Fibroblast of lung (primary cell): Measurements from ENCODE around the gene CECR2.

Source experiments
- CTCF ChIP-seq, 2 donors: IDR thresholded peaks in 1 of 2; conservative IDR thresholded peaks in 1 of 2; 1 replicate in 1 of 2; 2 replicates in 1 of 2; pipeline ENCODE4 v1.5.1; 2011 to 2012; ENCODE audit warnings: low read length in 2 of 2, control low read depth in 1 of 2, inconsistent platforms in 1 of 2, low read depth in 1 of 2, mild to moderate bottlenecking in 1 of 2
- EZH2 ChIP-seq: IDR thresholded peaks from 2 replicates; pipeline ENCODE4 v1.5.1; 2012; ENCODE audit warnings: low read length, control low read depth, mild to moderate bottlenecking; ENCODE audit errors: missing control alignments

DNA sequence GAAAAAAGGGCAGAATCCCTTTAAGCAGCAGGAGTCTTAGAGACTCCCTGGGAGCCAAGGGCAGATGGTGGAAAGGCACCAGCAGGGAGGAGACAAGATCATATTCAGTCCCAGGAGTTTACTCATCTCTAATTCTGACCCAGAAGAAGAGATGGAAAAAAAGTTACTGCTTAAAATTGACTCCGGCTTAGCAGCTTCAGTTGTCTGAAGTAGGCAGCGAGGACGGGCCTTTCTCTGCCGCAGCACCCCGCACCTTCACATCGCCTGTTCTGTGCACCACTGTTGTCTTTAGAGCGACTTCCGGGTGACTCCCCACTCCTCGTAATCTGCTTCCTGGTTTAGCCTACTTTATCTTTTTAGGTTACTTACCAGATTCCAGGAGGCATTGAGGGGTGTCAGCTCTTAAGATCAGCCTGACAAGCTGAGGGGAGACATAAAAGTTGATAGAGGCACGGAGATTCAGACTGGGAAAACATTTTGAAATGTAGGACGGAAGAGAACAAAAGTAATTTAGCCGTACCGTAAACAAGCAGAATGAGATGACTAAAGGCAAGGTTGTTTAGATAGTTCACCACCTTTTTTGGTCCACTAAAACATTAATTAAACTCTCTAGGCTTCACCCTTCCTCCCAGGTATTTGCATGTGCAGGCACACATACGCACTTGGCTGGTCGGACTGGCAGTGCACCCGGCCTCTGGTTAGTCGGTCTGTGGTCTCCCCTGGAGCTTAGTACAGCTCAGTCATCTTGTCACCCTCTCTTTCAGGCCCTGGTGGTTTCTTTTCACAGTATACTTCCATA is 74.3 kb downstream of the CECR2 start:
- no peak for TF ChIP-seq CTCF (conservative IDR thresholded peaks at IDR 0.05 in 1 of 2, IDR thresholded peaks at IDR 0.05 in 1 of 2; ENCODE audit: low read depth in 1 of 2, low read length in 2 of 2)
- no peak for TF ChIP-seq EZH2
